Muscle layer of duodenum (tissue), 2 donors: ENCODE results near the gene GRID1.

Source experiments
- H3K27ac ChIP-seq: one replicate; pipeline ENCODE4 v1.7.0; 2013; ENCODE audit warnings: mild to moderate bottlenecking, low read length
- H3K27me3 ChIP-seq: one replicate; pipeline ENCODE4 v1.7.0; 2013; ENCODE audit warnings: low read depth, mild to moderate bottlenecking, control low read depth, low read length
- H3K36me3 ChIP-seq, 2 donors: one replicate each; pipeline ENCODE4 v1.7.0; 2013; ENCODE audit warnings: low read length in 2 of 2, control low read depth in 1 of 2, mild to moderate bottlenecking in 1 of 2; ENCODE audit not compliant: insufficient read depth in 2 of 2, control insufficient read depth in 1 of 2
- H3K4me1 ChIP-seq, 2 donors: one replicate each; pipeline ENCODE4 v1.7.0; 2013; ENCODE audit warnings: low read length in 2 of 2, mild to moderate bottlenecking in 2 of 2, control low read depth in 1 of 2, moderate library complexity in 1 of 2; ENCODE audit not compliant: insufficient read depth in 2 of 2, control insufficient read depth in 1 of 2
- H3K4me3 ChIP-seq, 2 donors: one replicate each; pipeline ENCODE4 v1.7.0; 2013; ENCODE audit warnings: low read length in 2 of 2, low read depth in 1 of 2, mild to moderate bottlenecking in 1 of 2
- H3K9me3 ChIP-seq, 2 donors: one replicate each; pipeline ENCODE4 v1.7.0; 2013; ENCODE audit warnings: low read length in 2 of 2, control low read depth in 1 of 2, mild to moderate bottlenecking in 1 of 2; ENCODE audit not compliant: control insufficient read depth in 1 of 2
- donor health status: healthy.

The GRID1 gene

GRCh38 chr10:86062647-86063145 lies 303.9 kb downstream of the GRID1 start:
- H3K27ac ChIP-seq = no peak overlapping the region
- H3K9me3 ChIP-seq = no peaks in the 10 kb centered on the region
- H3K4me3 ChIP-seq = no peak overlapping the region
- no peaks in the 10 kb centered on the region for H3K27me3 ChIP-seq
- no peaks in the 10 kb centered on the region for H3K4me1 ChIP-seq
- no peaks in the 10 kb centered on the region for H3K36me3 ChIP-seq

- Histone ChIP-seq H3K9me3 (no peaks in the 10 kb centered on the region), H3K4me3 (no peak overlapping the region), H3K27ac (no peak overlapping the region), H3K27me3 (no peaks in the 10 kb centered on the region), H3K4me1 (no peaks in the 10 kb centered on the region), H3K36me3 (no peaks in the 10 kb centered on the region)
Measured at GRCh38 chr10:86062198-86062550, 304.4 kb downstream of the GRID1 start.

GRCh38 chr10:86061278-86062197 lies 305.1 kb downstream of the GRID1 start:
- Histone ChIP-seq H3K4me3 (no peak overlapping the region), H3K27ac (no peak overlapping the region), H3K36me3 (no peaks in the 10 kb centered on the region), H3K4me1 (no peaks in the 10 kb centered on the region), H3K27me3 (no peaks in the 10 kb centered on the region), H3K9me3 (no peaks in the 10 kb centered on the region)

GRCh38 chr10:86060386-86061277 lies 306.0 kb downstream of the GRID1 start:
- Histone ChIP-seq H3K4me1 (no peaks in the 10 kb centered on the region), H3K27me3 (no peaks in the 10 kb centered on the region), H3K36me3 (no peaks in the 10 kb centered on the region), H3K4me3 (no peak overlapping the region), H3K9me3 (no peaks in the 10 kb centered on the region), H3K27ac (no peak overlapping the region)

- no peaks in the 10 kb centered on the region for H3K27me3 ChIP-seq
- H3K9me3 ChIP-seq = no peaks in the 10 kb centered on the region
- no peak overlapping the region for H3K27ac ChIP-seq
- no peaks in the 10 kb centered on the region for H3K4me1 ChIP-seq
- no peaks in the 10 kb centered on the region for H3K36me3 ChIP-seq
- H3K4me3 ChIP-seq = no peak overlapping the region
Measured at GRCh38 chr10:86059892-86060291, 306.7 kb downstream of the GRID1 start.

- no peaks in the 10 kb centered on the region for H3K27me3 ChIP-seq
- H3K36me3 ChIP-seq = no peaks in the 10 kb centered on the region
- H3K9me3 ChIP-seq = no peaks in the 10 kb centered on the region
- no peak overlapping the region for H3K27ac ChIP-seq
- no peak overlapping the region for H3K4me3 ChIP-seq
- no peaks in the 10 kb centered on the region for H3K4me1 ChIP-seq
Measured at GRCh38 chr10:86058964-86059363, 307.6 kb downstream of the GRID1 start.

GRCh38 chr10:86057708-86058107 lies 308.9 kb downstream of the GRID1 start:
- Histone ChIP-seq H3K4me3 (no peak overlapping the region), H3K27ac (no peak overlapping the region), H3K27me3 (no peaks in the 10 kb centered on the region), H3K4me1 (no peaks in the 10 kb centered on the region), H3K36me3 (no peaks in the 10 kb centered on the region), H3K9me3 (no peaks in the 10 kb centered on the region)

- Histone ChIP-seq H3K4me1 (no peaks in the 10 kb centered on the region), H3K36me3 (no peaks in the 10 kb centered on the region), H3K9me3 (no peaks in the 10 kb centered on the region), H3K4me3 (no peak overlapping the region), H3K27ac (no peak overlapping the region), H3K27me3 (no peaks in the 10 kb centered on the region)
Measured at GRCh38 chr10:86056672-86057071, 309.9 kb downstream of the GRID1 start.

- no peak overlapping the region for H3K4me3 ChIP-seq
- no peaks in the 10 kb centered on the region for H3K27me3 ChIP-seq
- no peak overlapping the region for H3K27ac ChIP-seq
- H3K36me3 ChIP-seq = no peaks in the 10 kb centered on the region
- H3K4me1 ChIP-seq = no peaks in the 10 kb centered on the region
- no peaks in the 10 kb centered on the region for H3K9me3 ChIP-seq
Measured at GRCh38 chr10:86055928-86056327, 310.7 kb downstream of the GRID1 start.

GRCh38 chr10:86053675-86054074 lies 312.9 kb downstream of the GRID1 start:
- Histone ChIP-seq H3K27ac (no peak overlapping the region), H3K27me3 (no peaks in the 10 kb centered on the region), H3K9me3 (no peaks in the 10 kb centered on the region), H3K4me3 (no peak overlapping the region), H3K4me1 (no peaks in the 10 kb centered on the region), H3K36me3 (no peaks in the 10 kb centered on the region)

GRCh38 chr10:86051586-86051985 lies 315.0 kb downstream of the GRID1 start:
- Histone ChIP-seq H3K27ac (no peak overlapping the region), H3K36me3 (no peaks in the 10 kb centered on the region), H3K9me3 (no peaks in the 10 kb centered on the region), H3K4me3 (no peak overlapping the region), H3K4me1 (no peaks in the 10 kb centered on the region), H3K27me3 (no peaks in the 10 kb centered on the region)
